GM21786 (cell line): ENCODE measurements around the gene EHF.

Source experiments
- ATAC-seq: cut with Tn5 transposase; IDR thresholded peaks from one replicate; pipeline ENCODE4 v1.9.1; 2021; ENCODE audit not compliant: unreplicated experiment

Gene EHF

DNA sequence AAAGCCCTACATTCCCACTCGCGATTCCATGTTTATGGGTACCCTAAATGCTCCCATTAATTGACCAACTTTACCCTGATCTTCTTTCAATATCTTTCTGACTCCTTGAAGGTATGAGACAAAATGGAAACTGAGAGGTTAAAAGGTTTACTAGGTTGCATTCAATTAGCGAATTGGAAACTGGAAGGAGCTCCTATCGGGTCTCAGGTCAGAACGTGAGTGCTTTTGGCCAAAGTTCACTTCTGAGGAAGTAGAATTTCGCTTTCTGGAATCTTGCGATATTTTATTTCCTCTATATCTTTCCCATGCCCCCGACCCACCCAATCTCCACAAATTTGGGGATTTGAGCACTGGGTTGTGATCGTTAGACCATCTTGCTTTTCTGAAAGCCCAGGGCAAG lies 2.6 kb downstream of the EHF start:
- no peak for ATAC-seq

DNA sequence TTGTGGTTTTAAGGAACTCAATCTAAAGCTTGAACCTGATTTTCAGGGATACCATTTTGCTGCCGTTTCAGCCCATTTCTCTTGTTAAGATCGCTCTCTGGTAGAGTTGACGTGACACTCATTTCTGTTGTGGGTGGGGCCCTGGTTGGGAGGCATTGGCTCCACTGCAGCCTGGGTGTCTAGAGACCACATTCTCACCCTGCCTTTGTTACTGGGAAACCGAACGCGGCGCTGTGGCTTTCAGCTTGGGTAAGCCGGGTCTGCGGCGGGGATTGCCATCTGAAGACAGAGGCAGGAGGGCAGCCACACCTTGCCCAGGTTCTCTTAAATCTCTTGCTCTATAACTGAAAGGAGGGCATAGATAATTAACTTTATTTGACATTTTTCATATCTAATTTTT lies 3.2 kb downstream of the EHF start:
- ATAC-seq, result peak; percentile 75

DNA sequence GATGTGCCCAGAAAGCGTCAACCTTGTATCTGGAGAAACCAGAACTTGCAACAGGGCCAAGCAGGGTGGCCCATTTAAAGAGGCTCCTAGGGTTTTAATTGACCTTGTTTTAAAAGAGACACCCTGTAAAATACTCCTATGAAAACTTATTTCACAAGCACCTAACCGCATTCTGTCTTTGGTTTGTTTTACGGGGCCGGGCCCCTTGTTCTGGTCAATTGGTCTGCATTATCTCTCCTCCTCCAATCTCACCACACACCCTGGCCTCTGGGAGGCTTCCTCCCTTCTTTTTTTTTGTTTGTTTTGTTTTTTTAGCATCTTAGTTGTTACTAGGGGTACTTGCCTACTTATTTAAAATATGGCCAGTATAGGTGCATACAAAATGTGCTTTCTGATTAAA lies 4.7 kb downstream of the EHF start:
- no peak for ATAC-seq

DNA sequence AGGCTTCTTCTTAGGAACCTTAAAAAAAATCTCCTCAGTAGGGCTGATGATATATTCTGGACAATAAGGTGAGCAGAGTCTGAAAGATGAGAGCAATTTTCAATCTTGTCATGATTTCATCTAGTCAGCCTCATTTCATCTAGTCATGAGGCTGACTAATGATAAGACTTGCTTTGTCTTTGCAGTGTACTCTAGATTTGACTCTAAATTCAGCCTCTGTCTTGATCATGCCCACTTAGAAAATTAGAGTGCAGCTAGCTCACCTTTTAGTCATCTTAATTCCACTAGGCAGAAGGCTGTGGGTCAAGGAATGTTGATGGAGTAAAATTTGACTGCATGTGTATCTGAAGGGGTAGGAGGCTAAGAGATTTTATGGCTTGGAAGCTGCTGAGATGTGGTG lies 5.5 kb downstream of the EHF start:
- no peak for ATAC-seq

DNA sequence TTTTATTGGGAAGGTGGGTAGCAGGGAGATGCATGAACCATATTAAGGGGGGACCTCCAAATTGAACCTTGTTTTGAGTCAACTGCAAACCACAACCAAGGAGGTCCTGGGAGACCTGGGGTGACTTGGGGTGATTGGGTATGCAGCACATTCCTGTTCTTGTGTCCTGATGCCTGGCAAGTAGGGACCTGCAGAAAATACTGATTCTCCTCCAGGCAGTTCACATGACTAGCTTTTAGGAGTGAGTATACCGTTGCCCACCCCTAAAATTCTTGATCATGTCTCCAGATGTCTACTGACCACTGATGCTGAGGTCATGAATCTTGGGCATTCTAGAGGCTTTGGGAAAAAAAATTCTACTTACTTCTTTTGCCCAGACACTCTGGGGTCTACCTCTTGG lies 6.3 kb downstream of the EHF start:
- no peak for ATAC-seq

DNA sequence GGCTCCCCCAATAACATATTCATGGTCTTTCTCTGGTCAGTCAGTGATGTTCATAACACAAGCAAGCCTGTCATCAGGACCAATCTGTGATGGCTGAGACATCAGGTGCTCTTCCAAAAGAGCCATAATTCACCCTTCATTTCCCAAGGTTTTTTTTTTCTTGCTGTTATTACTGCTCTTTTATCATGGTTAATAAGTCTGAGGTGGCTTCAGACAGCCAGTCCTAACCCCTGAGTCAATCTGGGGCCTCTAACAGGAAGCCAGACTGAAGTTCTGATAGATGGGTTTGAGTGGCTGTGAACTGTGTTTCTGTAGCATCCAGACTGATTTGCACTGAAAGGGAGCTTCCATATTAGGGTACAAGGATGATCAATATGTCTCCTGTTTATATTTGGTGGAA lies 8.8 kb downstream of the EHF start:
- ATAC-seq, result no peak

DNA sequence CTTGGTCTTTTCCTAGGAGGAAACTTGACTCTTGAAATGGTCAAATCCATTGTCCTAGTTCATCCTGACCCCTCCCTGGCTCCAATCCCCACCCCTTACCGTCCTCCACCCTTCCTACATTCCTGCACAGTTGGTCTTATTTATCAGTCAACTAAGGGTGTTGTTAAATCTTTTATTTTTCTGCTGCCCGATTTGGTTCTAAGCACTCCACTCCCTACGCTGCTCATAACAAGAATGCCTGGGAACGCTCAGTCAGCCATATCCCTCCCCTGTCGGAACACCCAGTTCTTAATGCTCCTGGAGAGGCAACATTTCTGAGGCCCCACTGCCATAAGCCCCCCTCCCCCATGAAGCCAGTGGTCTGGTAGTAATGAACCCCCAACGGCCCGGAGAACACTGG lies 9.7 kb downstream of the EHF start:
- ATAC-seq, result no peak

DNA sequence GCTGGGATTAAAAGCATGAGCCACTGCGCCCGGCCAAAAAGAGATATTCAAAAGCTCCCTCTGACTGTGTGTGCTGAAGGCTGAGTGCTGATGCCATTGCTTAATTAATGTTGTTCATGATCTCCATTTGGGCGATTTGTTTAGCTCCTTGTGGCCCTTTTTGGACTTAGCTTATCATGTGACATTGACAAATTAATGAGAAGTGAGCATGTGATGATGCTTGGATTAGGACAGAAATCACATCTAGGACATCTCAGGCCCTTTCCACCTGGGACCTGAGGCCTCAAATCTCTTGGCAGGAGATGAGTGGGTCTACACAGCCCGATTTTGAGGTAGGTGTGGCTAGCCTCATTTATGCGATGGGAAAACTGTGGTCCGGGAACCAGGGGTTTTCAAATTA lies 10.4 kb downstream of the EHF start:
- no peak for ATAC-seq

DNA sequence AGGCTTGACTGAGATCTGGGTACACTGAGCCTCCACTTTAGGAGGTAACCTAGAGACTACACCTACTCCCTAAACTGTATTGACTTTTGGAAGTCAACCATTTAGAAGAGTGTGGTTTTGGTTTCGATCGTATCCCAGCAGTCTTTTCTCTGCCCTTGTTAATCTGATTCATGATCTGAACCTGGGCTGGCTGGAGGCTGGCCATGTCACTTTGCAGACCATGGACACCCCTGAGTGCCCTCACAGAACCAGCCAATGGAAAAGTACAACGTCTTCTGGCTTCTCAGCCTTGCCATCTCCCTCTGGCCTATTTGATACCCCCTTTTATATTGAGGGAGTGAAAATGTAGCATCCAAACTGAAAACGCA lies 10.8 kb downstream of the EHF start:
- ATAC-seq, result no peak

DNA sequence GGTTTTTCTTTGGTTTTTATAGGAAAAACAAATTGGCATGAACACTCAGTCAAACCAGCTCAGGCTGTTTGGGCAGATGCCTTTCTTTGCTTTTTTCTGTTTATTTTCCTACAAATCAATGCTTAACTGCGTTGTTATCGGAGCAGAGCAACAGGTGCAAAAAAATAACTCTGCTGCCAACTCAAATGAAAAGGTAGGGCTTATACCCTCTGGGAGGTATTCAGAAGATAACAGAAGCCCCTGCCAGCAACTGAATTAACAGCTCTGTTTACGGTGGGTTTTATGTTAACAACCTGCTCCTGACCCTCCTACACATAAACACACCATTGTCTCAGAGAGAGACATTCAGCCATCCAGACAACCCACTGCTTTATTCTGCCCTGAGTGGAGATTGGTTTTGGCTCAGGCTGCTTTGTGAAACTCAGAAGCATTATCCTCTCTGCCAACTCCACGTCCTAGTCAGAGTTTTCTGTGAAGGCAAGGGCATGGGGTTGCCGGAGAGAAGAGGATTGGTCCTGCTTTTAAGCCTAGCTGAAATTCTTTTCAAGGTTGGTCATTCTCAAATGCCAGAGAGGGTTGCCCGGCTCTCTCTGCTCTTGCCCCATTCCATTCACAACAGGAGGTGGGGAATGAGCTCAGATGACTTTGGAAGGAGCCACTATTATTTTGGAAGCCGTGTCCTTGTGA lies 11.4 kb downstream of the EHF start:
- no peak for ATAC-seq

DNA sequence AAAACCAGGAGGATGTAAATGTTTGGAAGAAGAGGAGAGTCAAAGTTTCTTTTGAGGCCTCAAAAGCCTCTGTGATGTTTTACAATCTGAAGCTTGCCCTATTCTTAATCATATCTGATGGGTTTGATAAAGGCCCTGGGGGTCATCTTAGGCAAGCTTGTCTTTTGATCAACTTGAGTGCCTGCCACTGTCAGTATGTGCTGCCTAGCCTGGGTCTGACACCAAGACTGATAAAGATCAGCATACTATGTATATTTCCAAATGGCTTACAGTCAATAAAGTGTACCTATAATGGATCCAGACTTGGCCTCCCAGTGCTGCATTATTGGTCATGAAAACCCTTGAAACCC lies 12.7 kb downstream of the EHF start:
- peak; percentile 19 for ATAC-seq

DNA sequence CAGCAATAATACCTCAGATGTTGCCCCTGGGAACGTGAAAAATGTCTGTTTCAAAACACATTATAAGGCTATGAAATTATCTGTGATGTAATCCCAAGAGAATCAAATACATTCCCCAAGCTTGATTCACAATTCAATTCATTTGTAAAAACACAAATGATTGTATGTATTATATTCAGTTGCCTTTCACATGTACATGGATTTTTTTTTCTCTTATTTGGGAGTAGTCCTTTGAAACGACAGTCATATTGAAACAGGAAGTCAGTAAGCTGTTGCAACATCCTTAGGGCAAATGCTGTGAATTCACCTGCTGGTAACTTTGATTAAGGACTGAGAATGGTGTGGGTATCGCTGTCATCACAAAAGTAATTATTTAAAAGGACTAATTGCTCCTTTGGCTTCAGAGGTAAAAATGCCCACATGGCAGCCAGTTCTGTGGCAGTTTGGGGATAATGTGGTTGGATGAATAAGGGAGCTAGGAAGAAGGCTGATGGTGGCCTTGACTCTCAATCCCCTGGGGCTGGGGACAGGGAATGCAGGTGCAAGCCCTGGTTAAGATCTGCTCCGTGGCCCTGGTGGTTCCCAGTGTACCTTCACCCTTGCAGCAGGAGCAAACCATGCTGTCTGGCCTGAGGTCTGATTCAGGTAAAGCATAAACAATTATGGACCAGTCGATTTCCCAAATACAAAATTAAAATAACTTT lies 13.2 kb downstream of the EHF start:
- peak; percentile 89 for ATAC-seq

DNA sequence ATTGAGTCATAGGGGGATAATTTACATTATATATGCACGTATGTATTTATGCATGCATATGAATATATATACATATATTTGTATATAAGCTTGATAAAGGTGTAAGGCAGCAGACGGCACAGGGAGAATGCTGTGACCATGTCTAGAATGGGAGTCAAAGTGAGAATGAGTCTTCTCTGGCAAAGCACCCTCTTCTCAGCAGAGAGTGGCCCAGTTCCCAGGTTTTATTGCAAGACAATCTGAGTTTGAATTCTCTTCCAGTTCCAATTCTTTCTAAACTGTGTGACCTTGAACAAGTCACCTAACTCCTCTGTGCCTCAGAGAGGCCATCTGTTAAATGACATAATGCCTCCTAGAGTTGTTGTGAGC lies 13.8 kb downstream of the EHF start:
- ATAC-seq, result no peak

DNA sequence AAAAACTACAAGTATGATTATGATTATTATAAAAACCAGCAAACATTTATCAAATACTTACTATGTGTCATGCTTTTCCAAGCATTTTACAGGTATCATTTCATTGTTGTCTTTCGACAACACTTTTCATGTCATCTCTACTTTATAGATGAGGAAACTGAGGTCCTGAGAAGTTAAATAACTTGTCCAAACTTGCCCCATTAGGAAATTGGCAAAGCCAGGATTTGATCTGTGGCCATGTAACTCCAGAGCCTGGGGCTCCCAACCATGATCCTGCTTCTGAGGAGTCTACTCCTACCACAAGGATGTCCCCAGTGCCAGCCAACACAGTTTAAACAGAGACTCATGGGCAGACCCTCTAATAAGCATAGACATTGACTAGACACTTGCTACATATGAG lies 15.2 kb downstream of the EHF start:
- ATAC-seq, result no peak

DNA sequence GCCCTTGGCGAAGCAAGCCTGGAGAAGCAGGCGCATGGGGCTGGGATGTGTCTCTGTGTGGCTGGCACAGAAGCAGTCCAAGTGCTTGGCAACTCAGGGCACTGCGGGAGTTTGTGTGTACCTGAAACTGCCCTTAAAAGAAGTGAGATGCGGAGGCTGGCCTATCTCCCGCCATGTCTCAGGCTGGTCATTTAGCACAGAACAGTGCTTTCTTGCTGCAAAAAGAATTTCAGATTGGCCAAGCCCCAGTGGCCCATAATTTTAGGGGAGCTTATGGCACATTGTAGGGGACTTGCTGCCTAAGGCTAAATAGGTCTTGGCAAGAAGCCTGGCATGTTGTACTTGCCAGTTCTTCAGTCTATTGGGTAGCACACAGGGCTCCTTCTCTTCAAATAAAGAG lies 16.4 kb downstream of the EHF start:
- ATAC-seq, result no peak

DNA sequence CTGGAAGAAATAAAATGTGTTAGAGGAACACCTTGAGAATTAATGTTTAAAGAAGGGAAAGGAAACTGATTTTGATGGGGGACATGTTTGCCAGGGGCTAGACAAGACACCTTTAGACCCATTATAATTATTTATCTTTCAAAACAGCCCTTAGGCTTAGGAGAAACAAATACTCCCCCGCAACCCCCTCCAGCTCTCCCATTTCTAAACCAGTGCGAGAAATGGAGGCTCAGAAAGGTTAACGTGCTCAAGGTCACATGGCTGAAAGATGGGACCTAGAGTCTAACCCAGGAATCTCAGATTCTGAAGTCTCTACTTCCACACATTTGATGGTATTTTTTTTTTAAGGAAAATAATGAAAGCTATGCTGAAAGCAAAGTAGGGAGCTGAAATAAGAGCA lies 18.0 kb downstream of the EHF start:
- ATAC-seq, result no peak

DNA sequence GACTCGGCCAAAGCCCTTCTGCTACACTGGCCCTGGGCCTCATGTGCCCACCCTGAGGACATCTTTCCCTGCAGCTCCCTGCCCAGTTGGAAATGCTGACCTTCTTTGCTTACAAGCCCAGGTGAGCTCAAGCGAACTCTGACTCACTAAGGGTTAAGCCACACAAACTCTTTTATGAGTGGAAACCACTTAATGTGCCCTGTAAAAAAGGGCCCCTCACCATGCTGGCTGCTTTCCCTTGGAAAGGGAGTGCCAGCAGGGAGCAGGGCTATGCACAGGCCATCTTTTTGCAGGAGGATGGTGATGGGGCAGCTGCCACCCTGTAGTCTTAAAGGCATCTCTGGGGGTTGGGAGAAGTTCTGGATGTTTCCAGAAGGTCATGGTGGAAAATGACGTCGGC lies 18.7 kb downstream of the EHF start:
- ATAC-seq, result no peak

DNA sequence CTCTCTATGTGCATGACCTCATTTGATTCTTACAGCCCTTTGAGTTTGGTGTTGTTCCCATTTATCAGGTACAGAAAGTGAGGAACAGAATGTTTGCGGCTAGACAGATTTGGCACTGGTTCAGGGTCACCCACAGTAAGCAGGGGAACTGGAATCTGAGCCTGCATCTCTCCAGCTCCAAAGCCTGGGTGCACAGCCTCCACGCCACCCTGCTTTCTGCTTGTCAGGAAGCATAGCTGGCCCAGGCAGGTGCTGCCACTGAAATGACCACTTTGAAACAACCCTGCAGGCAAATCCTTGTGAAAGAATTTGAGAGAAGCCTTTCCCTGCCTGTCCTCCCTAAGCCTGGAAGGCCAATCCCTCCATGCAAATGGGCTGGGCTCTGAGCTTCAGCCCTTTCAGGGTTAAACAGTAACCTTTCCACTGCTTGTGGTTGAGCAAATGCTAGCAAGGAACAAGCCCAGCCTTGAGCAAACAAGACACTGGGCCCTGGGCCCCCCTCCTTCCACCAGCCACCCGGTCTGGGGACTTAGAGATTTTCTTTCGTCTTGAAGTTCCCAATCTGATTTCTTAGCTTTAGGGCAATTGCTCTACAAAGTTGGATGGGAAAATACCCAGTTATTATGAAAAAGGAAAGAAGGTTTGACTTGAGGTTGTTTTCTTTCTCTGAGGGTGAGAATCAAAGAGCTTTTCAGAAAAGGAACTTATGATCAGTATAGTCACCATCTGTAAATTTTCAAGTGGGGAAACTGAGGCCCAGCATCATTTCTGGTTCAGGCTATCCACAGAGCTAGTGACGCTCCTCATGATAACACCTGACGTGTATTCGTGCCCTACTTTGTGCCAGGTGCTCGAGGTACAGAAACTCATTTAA lies 19.4 kb downstream of the EHF start:
- ATAC-seq, result no peak

DNA sequence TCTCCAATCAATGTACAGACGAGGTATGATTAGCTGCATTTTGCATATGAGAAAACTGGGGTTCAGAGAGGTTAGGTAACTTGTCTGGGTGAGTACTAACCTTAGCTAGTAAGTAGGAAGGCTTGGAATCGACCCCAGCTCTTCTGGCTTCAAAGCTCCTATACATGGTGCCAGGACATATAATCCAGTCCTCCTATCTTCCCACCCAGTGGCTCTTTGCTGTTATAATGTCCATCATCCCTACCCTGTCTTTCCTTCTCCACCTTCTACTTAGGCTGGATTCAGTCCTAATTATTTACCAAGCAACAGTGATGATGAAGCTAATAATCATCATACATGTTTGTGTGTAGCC lies 20.0 kb downstream of the EHF start:
- ATAC-seq, result no peak

DNA sequence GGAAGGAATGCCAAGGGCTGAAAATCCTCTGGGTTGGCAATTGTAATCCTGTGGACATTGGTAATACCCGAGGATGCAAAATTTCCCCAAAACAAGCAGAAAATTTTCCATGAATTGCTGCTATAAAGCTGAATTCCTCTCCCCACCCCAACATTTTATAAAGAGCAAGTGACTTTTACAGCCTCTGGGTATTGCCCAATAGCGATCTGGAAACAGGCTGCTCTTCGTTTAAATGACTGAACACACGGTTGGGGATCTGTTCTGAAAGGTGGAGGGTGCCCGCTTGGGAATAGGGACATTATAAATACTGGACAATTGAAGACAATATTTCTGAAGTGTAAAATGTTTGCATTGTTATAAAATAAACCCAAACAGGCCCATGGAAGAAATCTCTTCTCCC lies 20.6 kb downstream of the EHF start:
- ATAC-seq, result no peak

DNA sequence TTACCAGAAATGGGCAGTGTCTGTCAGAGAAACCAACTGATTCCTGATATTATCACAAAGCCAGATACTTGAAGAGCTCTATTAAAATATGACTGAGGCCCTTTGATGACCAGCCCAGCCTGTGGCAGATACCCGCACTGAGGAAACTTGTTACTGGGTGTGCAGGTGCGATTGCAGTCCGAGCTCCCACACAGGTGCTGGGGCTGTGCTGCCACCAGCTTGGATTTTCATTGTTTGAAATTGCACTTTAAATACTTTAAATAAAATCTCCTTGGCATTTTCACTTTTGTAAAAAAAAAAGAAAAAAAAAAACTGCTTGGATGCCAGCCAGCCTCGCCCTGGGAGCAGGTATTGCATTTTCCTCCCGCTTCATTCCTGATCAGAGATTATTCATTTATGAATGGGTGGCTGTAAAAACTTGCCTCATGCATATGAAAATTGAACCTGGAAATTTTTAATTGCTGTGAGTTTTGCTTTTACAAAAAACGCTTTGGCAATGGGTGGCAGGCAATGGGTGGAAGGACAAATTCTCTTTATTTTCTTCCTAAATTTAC lies 21.2 kb downstream of the EHF start:
- no peak for ATAC-seq

DNA sequence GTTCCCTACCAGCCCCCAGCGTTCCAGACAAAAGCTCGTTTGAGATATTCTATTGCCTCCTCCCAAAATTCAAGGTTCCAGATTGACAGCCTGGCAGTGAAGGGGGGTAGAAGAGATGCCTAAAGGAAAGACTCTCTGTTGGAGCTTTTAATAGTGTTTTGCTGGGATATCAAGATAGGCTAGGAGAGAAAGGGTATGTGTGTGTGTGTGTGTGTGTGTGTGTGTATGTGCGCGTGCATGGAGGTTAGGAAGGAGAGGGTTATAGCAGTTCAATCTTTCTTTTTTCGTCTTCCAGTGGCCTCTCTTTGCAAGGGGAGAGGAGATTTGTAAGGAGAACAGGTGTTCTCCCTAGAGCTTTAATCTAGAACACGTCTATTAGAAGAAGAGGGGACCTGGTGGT lies 22.0 kb downstream of the EHF start:
- ATAC-seq, result no peak
